ENCODE data around the gene MYADML2.
A peak's percentile ranks its signal among the peaks of the same experiment; 100 is the strongest.

The MYADML2 gene

GRCh38 chr17:81912441-81913309 is 34.4 kb downstream of the MYADML2 start:
- TF ChIP-seq NFIC (IDR thresholded peaks at IDR 0.05), result no peak
- TF ChIP-seq EGR1 (IDR thresholded peaks at IDR 0.05), result no peak
- no peak for TF ChIP-seq EP300 (IDR thresholded peaks at IDR 0.05; ENCODE audit: borderline replicate concordance)
- TF ChIP-seq USF1 (IDR thresholded peaks at IDR 0.05), result no peak
- no peak for TF ChIP-seq REST (IDR thresholded peaks at IDR 0.05; ENCODE audit: low read depth)
- no peak for TF ChIP-seq YY1 (IDR thresholded peaks at IDR 0.05; ENCODE audit: low read depth)

- TF ChIP-seq CEBPB (IDR thresholded peaks at IDR 0.05) (no peak), RAD21 (IDR thresholded peaks at IDR 0.05; ENCODE audit: low read depth) (no peak), NFIC (IDR thresholded peaks at IDR 0.05) (no peak), TAF1 (IDR thresholded peaks at IDR 0.05; ENCODE audit: low read depth) (no peak), REST (IDR thresholded peaks at IDR 0.05; ENCODE audit: low read depth) (no peak), EP300 (IDR thresholded peaks at IDR 0.05; ENCODE audit: borderline replicate concordance) (no peak), ZBTB7A (IDR thresholded peaks at IDR 0.05; ENCODE audit: low read depth) (no peak), EGR1 (IDR thresholded peaks at IDR 0.05) (no peak), USF1 (IDR thresholded peaks at IDR 0.05) (no peak), YY1 (IDR thresholded peaks at IDR 0.05; ENCODE audit: low read depth) (no peak), TCF12 (IDR thresholded peaks at IDR 0.05; ENCODE audit: low read depth) (no peak), CREB1 (IDR thresholded peaks at IDR 0.05; ENCODE audit: low read depth) (no peak), FOXM1 (IDR thresholded peaks at IDR 0.05; ENCODE audit: borderline replicate concordance, low read depth) (no peak), TEAD4 (IDR thresholded peaks at IDR 0.05) (no peak), MAX (IDR thresholded peaks at IDR 0.05) (no peak)
Measured at GRCh38 chr17:81911969-81912368, 35.1 kb downstream of the MYADML2 start.

- TF ChIP-seq TEAD4 (IDR thresholded peaks at IDR 0.05) (no peak), CEBPB (IDR thresholded peaks at IDR 0.05) (no peak), TAF1 (IDR thresholded peaks at IDR 0.05; ENCODE audit: low read depth) (no peak), USF1 (IDR thresholded peaks at IDR 0.05) (peak; percentile 71), EP300 (IDR thresholded peaks at IDR 0.05; ENCODE audit: borderline replicate concordance) (no peak), ZBTB7A (IDR thresholded peaks at IDR 0.05; ENCODE audit: low read depth) (no peak), RAD21 (IDR thresholded peaks at IDR 0.05; ENCODE audit: low read depth) (no peak), MAX (IDR thresholded peaks at IDR 0.05) (peak; percentile 8; the same call in 1 of the 2 replicates), CREB1 (IDR thresholded peaks at IDR 0.05; ENCODE audit: low read depth) (no peak), NFIC (IDR thresholded peaks at IDR 0.05) (0 out of 2 replicates have a peak, but pooled peaks have one; percentile 24), EGR1 (IDR thresholded peaks at IDR 0.05) (peak; percentile 39; the same call in 1 of the 2 replicates), REST (IDR thresholded peaks at IDR 0.05; ENCODE audit: low read depth) (no peak), FOXM1 (IDR thresholded peaks at IDR 0.05; ENCODE audit: borderline replicate concordance, low read depth) (no peak), YY1 (IDR thresholded peaks at IDR 0.05; ENCODE audit: low read depth) (no peak)
Measured at GRCh38 chr17:81911277-81911961, 35.6 kb downstream of the MYADML2 start, which contains the start of gene PCYT2. Gene PCYT2 (minus strand): TSS chr17:81911399. CDS start chr17:81911355, 44 bp downstream.
